HG02870 (cell line): ENCODE measurements around the gene TLE1.
"Not testable (repeated sequence)": the region's sequence is repeated elsewhere in the genome, so short reads cannot be mapped to it uniquely, and the experiment has no call there.

Experiments used
- ATAC-seq: cut with Tn5 transposase; IDR thresholded peaks from one replicate; pipeline ENCODE4 v1.9.1; 2021; ENCODE audit warnings: mild to moderate bottlenecking, moderate library complexity; ENCODE audit not compliant: unreplicated experiment

Gene TLE1

DNA sequence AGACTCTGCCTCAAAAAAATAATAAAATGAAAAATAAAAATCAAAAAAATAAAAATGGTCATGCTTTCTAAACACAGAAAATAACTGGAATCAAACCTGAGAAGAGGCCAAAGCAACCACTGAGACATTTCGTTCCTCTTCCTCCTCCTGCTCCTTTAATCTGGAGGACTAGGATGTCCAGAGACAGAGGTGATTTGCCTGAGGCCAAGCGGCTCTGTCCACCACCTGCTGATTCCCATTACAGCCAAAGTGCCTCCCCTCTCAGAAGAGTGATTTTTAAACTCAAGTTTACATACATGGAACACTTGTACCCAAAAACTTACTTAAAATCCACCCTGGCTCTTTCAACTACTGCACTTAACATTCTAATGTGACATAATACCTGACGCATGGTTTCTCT, 65.6 kb downstream of the TLE1 start:
- no peak for ATAC-seq

DNA sequence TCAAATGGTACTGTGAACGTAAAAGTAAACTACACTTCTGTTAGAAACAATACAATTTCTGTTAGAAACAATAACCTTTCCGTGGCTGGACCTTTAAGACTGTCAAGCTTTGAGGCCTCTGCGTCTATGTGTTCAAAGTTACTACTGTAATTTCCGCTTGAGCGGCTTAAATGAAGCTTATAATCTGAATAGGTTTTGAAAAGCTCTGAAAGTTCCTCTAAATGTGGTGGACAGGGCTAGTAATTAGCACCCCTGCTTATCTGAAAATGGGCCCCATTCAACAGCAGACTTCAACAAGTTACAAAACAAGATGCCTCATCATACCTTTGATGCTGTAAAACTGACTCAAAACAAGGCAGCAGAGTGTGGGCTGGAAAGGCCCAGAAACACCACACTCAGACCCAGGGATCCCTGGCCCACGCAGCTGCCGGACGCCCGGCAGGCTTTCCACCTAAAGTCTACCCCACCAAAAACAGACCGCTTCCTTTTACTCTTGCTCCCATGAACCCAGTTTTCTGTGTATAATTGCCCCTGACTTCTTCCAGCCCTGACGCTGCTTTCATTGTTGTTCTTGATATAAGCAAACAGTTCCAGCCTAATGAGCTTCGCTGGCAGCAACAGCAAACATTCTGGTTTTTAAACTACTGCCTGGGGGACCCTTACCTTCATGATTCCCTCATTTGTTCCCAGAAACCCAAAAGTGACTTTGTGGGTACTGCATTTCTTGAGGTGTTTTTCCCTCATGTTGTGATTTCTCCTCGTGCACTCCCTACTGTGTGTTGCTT, 66.7 kb downstream of the TLE1 start:
- no peak for ATAC-seq

DNA sequence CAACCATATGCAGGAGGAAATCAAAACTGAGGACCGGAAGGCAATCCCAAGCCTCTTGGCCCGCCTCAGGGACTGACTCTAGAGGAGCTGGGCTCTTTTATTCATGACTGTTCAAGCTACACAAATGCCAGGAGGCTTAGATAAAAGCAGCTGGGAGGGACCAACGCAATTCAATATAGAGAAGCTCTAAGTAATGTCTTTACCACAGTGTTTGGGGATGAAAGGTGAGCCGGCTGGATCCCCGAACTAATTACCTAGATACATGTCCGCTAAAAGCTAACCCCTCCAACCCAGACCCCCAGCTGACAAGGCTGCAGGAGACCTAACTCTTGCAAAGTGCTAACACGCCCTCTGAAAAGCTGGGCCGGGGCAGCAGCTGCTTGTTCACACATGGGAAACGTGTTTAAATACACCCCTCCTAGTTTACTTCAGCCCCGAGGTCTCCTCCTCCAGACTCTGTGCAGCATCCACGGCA, 67.5 kb downstream of the TLE1 start:
- no peak for ATAC-seq

DNA sequence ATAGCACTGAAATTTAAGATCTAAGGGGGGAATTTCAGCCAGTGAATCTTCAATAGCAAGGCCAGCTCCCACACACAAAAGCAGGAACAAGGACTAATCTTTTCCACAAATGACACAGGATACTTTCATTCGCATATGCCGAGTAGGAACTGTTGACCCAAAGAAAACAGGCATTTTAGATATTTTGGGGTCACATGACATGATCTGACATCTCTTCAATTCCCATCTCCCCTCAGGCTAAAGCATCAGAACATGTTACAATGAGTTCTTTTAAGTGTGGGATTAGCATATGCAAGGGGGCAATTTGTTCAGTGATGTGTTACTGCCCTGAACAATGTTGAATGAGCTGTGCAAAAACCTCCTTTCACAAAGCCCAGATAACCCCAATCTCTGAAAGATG, 68.2 kb downstream of the TLE1 start:
- ATAC-seq, result no peak

DNA sequence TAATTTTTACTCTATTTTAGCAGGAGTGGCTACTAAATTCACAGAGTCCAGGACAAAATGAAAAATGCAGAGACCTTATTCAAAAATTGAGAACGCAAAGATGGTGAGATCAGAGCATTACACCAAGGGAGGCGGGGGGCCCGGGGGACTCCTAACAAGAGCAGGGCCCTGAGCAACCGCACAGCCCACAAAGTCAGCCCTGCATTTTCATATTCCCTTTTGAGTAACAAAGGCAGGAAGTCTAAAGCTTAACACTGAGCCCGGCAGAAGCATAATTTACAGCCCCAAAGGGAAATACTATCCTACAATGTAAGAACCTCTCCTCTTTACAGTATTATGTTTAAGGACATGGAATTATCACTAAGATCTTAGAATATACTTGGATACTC, 69.4 kb downstream of the TLE1 start:
- peak; percentile 75 for ATAC-seq

DNA sequence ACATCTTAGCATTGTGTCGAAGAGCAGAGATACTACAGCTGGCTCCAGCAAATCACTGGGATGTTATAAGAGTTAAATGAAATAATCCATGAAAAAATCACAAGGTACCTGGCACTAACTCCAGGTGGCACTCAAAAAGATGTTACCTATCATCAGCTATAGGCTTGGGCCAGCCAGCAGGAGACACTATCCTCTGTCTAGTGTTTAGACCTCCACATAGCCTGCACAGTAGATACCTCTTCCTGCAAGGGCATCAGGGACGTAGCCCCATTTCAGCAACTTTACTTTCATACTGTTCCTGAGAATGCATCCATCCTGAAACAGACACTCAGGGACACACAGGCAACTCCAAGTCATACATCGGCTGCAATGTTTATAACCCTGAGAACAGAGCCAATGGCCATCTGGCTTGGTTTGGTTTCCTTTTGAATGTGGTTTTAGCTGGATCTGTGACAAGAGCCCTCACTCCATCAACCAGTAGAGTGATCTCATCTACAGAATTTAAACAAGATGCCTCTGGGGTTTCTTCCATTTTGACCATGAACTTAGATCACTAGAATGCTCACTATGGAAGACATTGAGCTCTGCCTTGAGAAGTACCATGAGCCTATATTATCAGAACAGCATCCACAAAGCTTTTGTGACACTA, 69.9 kb downstream of the TLE1 start:
- peak; percentile 38 for ATAC-seq

DNA sequence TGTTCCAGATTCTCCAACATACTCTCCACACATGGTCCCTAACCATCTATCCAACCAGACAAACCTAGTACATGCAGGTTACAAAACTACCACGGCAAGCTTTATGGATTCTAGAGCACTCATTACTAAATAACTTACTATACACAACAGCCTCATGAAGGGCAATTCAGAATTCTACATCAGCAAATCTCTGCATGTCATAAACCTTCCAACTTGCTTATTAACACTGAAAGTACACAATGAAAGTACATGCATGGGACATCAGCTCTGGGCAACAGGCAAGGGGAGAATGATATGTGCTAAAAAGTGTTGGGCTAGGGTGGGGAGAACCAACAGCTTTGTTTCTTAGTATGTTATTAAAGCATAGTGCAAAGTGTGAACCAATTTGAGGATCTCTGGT, 70.4 kb downstream of the TLE1 start:
- no peak for ATAC-seq

DNA sequence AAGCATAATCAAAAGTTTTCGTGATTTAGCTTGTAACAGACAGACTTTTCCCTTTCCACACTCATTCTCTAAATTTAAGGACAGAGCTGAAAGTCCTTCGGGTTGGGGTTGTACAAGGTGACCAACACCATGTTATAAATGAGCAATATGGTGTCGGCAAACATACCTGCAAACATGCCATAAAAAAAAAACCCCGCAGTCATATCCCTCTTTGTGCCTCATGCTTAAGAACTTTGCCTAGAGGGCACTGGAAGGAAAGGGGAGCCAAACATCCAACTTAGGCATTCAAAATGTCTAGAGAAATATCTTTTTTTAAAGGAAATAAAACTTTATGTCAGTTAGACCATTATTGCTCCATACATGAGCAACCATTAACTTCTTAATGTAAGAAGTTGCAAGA, 73.2 kb downstream of the TLE1 start:
- no peak for ATAC-seq

DNA sequence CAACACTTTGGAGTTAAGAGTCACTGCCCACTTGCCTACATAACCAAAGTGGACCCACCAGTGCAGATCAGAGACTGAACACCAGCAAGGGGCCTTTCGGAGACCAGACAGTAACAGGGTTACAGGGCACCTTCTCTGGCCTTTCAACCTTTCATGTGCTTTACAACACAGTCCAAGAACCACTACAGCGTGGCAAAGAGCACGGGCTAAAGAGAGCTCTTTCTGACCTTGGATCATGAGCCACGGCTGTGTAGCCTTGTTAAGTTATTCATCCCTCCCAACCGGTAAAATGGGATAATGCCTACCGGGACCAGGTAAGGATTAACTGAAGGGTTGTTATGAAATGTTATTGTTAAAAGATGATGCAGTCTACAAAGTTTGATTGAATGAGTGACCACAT, 75.0 kb downstream of the TLE1 start:
- no peak for ATAC-seq

DNA sequence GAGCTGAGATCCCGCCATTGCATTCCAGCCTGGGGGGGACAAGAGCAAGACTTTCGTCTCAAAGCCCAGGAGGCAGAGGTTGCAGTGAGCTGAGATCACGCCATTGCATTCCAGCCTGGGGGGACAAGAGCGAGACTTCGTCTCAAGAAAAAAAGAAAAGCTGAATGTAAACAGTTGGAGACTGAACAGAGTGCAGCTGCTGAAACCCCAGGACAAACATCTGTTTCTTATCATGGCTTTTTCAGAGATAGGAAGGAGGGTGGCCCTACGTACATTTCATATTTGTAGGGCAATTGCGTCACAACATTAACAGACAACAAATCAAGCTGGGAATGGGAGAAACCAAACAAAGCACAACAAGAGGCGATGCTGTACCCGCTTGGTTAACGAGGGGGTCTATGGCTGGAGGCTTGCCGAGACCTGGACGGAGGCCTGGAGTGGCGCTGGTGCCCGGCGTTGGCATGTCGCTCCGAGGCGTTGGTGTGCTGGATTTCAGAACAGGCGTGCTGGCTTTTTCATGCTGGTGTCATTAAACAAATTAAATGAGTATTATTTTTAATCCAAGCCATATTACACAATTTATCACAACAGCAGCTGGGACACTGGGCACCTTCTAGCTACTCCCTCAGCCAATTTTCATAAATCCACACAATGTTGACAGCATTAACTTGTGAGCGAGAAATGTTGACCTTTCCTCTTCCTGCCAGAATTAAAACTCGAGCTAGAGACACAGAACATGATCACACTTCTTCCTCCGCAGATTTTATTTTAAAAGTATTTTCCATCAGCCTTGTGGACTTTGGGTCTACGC, 76.1 kb downstream of the TLE1 start:
- no peak for ATAC-seq

DNA sequence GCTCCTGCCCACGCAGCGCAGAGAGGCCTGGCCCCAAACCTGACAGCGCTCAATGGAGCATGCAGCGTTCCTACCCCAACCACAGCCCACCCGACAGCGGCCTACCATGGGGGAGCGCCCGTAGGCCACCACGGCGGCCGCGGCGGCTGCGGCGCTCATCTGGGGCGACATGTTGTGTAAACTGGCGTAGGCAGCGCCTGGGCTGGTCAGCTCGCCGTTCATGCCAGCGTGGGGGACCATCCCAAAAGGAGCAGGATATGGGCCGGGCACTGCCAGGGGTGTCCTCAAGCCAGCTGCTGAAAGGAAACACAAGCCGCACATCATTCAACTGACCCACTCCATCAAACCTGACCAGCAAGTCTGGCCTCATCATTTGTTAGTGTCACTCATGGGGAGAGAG, 77.7 kb downstream of the TLE1 start:
- no peak for ATAC-seq

DNA sequence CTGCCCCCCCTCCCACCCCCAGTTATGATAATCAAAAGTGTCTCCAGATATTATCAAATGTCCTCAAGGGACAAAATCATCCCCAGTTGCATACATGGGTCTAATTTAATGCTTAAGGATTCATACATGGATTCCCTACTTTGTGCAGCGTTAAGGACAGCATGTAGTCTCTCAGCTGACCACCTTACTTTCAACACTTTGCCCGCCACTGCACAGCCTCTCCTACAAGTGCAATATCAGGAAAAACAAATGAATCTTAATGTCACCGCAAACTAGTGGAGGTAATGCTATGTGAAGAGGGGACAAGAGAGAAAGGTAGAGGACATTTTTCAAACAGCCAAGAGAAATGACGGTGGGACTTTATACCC, 78.6 kb downstream of the TLE1 start:
- no peak for ATAC-seq

DNA sequence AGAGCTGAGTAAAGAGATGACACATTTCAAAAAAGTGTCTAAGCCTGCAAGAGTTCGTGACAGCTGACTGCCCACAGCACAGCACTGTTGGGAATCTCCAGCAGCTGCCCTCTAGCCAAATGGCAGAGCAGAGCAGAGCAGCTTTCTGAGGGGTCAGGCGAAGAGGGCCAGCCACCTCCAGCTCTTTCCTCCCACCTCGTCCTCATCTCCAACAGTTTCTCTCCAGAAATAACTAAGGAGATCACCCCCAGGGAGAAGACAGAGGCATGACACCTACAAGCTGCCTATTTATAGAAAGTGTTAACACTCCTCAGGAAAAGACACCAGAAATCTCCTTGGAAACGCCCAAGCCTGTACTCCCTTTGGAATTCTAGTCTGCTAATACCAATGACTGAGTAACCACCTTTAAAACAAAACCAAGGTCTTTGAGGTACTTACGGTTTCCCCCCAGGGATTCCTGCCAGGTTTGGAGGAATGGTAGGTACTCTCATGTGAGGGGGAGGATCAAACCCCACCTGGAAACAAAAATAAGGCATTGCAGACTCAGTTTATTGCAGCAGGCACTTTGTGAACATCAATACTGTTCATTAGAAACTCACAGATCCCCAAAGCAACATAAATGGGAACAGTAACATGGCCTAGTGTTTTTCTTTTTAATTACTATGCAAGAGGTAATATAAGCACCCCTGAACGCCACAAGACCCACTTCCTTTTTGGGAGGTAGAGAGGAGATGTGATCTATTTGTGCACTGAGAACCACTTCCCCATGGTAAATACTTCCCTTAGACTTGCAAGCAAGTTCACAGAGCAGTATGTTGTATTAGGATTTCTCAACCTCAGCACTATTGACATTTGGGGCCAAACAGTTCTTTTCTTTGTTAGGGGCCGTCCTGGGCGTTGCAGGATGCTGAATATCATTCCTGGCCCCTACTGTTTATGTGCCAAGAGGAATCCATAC, 79.3 kb downstream of the TLE1 start:
- ATAC-seq, result no peak

DNA sequence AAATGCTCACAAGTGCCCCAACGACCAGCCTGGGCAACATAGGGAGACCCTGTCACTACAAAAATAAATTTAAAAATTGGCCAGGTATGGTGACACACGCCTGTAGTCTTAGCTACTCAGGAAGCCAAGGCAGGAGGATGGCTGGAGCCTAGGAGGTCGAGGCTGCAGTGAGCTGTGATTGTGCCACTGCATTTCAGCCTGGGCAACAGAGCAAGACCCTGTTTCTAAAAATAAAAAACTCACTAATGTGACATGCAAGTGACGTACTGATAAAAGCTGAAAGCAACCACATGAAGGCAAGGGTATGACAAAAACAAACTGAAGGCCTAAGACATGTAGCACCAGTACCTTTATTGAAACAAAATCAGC, 81.1 kb downstream of the TLE1 start:
- no peak for ATAC-seq

DNA sequence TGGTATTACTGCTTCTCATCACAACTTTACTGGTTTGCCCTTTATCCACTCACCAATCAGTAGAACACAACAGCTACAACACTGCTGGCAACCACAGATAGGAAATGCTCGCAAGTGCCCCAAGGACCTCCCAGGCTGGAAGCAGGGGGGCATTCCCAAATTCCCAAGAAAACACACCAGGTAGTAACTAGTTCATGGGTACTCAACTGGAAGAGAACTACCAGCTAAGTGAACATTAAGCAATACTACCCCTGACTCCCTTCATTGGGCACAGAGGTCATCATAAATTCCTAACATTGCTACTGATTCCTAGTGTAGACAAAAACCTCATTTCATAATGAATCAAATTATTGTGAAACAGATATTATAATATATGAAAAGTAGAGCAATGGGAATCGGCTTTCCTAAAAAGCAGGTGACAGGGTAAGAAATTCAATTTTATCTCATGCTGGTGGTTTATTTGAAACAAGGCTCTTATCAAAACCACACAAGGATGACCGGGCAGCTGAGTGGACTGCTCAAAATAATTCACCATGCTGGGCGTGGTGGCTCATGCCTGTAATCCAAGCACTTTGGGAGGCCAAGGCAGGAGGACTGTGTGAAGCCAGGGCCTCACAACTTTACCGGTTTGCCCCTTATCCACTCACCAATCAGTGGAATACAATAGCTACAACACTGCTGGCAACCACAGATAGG, 81.6 kb downstream of the TLE1 start:
- no peak for ATAC-seq

DNA sequence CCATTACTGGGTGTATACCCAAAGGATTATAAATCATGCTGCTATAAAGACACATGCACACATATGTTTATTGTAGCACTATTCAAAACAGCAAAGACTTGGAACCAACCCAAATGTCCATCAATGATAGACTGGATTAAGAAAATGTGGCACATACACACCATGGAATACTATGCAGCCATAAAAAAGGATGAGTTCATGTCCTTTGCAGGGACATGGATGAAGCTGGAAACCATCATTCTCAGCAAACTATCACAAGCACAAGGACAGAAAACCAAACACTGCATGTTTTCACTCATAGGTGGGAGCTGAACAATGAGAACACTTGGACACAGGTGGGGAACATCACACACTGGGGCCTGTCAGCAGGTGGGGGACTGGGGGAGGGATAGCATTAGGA, 83.1 kb downstream of the TLE1 start:
- not testable (repeated sequence) for ATAC-seq

DNA sequence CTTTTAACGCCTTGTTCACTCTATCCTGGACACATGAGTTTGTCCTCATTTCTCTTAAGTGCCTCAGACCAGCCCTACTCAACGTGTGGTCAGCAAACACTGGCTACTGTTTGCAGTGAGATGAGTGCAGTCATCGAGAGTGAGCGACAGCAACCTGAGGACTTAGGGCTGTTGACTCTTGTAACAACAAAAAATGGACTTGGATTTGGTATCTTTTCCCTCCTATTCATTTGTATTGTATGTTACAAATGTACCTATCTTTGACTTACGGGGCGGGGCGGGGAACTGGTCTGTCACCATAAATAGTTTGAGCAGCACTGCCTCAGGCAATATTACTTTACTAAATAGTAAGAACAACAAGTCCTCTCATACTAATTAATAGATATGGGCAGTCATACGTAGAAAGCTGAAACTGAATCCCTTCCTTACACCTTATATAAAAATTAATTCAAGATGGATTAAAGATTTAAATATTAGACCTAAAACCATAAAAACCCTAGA, 84.1 kb downstream of the TLE1 start:
- no peak for ATAC-seq

DNA sequence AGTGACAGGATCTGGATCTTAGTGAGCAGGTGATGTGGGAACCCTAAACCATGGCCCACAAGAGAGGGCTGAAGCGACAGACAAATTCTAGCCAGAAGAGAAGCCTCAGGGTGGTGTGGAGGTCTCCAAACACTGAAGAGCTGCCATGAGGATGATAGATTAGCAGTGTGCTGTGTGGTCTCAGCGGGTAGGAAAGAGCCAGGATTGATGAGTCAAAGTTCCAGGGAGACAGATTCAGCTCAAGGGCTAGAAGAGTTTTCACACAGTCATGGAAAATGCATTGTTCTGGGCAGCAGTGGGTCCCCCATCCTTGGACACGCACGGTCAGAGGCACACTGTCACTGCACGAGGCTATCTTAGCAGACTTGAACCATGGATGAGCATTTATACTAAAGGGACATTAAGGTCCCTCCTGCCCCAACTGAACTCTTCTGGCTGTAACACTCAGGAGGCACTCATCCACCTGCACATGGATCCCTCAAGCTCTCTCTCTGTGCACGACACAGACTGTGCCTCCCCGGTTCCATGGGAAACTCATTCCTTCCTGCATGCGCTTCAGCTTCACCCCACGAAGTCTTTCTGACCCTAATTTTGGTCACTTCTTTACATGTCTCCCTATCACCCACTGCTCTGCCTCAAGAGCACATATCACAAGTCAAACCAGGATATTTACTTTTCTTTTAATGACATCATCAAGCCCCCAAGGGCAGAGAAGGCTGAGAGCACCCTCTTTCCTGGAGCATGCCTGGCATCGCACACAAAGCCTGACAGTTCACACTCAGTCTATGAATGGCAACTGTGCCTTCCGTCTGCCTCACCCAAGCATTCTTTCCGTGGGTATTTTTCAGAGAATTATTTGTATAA, 84.8 kb downstream of the TLE1 start:
- ATAC-seq, result no peak
